SK-N-SH treated with all-trans-retinoic acid at 6 μM for 48 hours (cell line): ENCODE measurements around the gene SOX30.

ENCODE experiments used
- ATAC-seq: fragments of 200-7000 bp; cut with Tn5 transposase; 3 replicates; pipeline ENCODE4 v1.9.1; 2020; ENCODE audit warnings: mild to moderate bottlenecking, moderate library complexity
- ARNTL ChIP-seq: fragments of 450-650 bp; formaldehyde crosslinking; IDR thresholded peaks from 2 replicates; pipeline ENCODE4 v1.5.0; 2020; ENCODE audit warnings: low read depth, mild to moderate bottlenecking, moderate library complexity, borderline replicate concordance
- BACH2 ChIP-seq: fragments of 250-450 bp; sonication (Bioruptor Pico); IDR thresholded peaks from 2 replicates; pipeline ENCODE4 v1.9.0; 2021; ENCODE audit warnings: mild to moderate bottlenecking, borderline replicate concordance
- CREB5 ChIP-seq: fragments of 250-450 bp; sonication (Bioruptor Pico); IDR thresholded peaks from 2 replicates; pipeline ENCODE4 v1.5.1; 2020; ENCODE audit warnings: low read depth, mild to moderate bottlenecking, moderate library complexity
- CSDC2 ChIP-seq: fragments of 250-450 bp; sonication (Bioruptor Pico); IDR thresholded peaks from 2 replicates; pipeline ENCODE4 v1.5.0; 2020; ENCODE audit warnings: mild to moderate bottlenecking, moderate library complexity
- CSRNP3 ChIP-seq: fragments of 250-450 bp; sonication (Bioruptor Pico); IDR thresholded peaks from 2 replicates; pipeline ENCODE4 v1.5.1; 2021; ENCODE audit warnings: mild to moderate bottlenecking, moderate library complexity
- ESRRG ChIP-seq: fragments of 250-450 bp; sonication (Bioruptor Pico); IDR thresholded peaks from 2 replicates; pipeline ENCODE4 v1.6.1; 2021; ENCODE audit warnings: mild to moderate bottlenecking
- GLIS3 ChIP-seq: fragments of 250-450 bp; sonication (Bioruptor Pico); IDR thresholded peaks from 2 replicates; pipeline ENCODE4 v1.5.0; 2020; ENCODE audit warnings: mild to moderate bottlenecking, moderate library complexity
- ISL1 ChIP-seq: fragments of 250-450 bp; sonication (Bioruptor Pico); IDR thresholded peaks from 2 replicates; pipeline ENCODE4 v2.1.2; 2022; ENCODE audit warnings: mild to moderate bottlenecking, moderate library complexity
- OSR1 ChIP-seq: fragments of 250-450 bp; sonication (Bioruptor Pico); IDR thresholded peaks from 2 replicates; pipeline ENCODE4 v1.8.0; 2022; ENCODE audit warnings: moderate library complexity, mild to moderate bottlenecking, inconsistent platforms
- PATZ1 ChIP-seq: fragments of 250-450 bp; sonication (Bioruptor Pico); IDR thresholded peaks from 2 replicates; pipeline ENCODE4 v1.8.0; 2020; ENCODE audit warnings: mild to moderate bottlenecking, moderate library complexity, borderline replicate concordance
- POU6F1 ChIP-seq: fragments of 250-450 bp; sonication (Bioruptor Pico); IDR thresholded peaks from 2 replicates; pipeline ENCODE4 v1.8.0; 2021; ENCODE audit warnings: low read depth, mild to moderate bottlenecking, moderate library complexity, borderline replicate concordance
- PPARA ChIP-seq: fragments of 250-450 bp; sonication (Bioruptor Pico); IDR thresholded peaks from 2 replicates; pipeline ENCODE4 v1.5.0; 2020; ENCODE audit warnings: mild to moderate bottlenecking, borderline replicate concordance
- RARB ChIP-seq: fragments of 250-450 bp; sonication (Bioruptor Pico); IDR thresholded peaks from 2 replicates; pipeline ENCODE4 v1.8.0; 2021; ENCODE audit warnings: mild to moderate bottlenecking, moderate library complexity
- SNAI2 ChIP-seq: fragments of 250-450 bp; sonication (Bioruptor Pico); IDR thresholded peaks from 2 replicates; pipeline ENCODE4 v1.5.0; 2020; ENCODE audit warnings: mild to moderate bottlenecking, moderate library complexity
- TCF4 ChIP-seq: fragments of 250-450 bp; sonication (Bioruptor Pico); IDR thresholded peaks from 2 replicates; pipeline ENCODE4 v1.8.0; 2021; ENCODE audit warnings: mild to moderate bottlenecking, moderate library complexity, borderline replicate concordance
- TOX ChIP-seq: fragments of 250-450 bp; sonication (Bioruptor Pico); IDR thresholded peaks from 2 replicates; pipeline ENCODE4 v1.8.0; 2021; ENCODE audit warnings: mild to moderate bottlenecking, moderate library complexity, borderline replicate concordance
- TSHZ2 ChIP-seq: fragments of 250-450 bp; sonication (Bioruptor Pico); IDR thresholded peaks from 2 replicates; pipeline ENCODE4 v1.5.0; 2020; ENCODE audit warnings: mild to moderate bottlenecking, moderate library complexity
- ZC3H10 ChIP-seq: fragments of 250-450 bp; sonication (Bioruptor Pico); IDR thresholded peaks from 2 replicates; pipeline ENCODE4 v1.5.1; 2021; ENCODE audit warnings: mild to moderate bottlenecking, moderate library complexity
- ZFP3 ChIP-seq: fragments of 250-450 bp; sonication (Bioruptor Pico); IDR thresholded peaks from 2 replicates; pipeline ENCODE4 v1.5.0; 2020; ENCODE audit warnings: mild to moderate bottlenecking, moderate library complexity
- ZFP30 ChIP-seq: fragments of 450-650 bp; formaldehyde crosslinking; IDR thresholded peaks from 2 replicates; pipeline ENCODE4 v1.5.0; 2022; ENCODE audit warnings: mild to moderate bottlenecking, moderate library complexity
- ZNF565 ChIP-seq: fragments of 450-650 bp; formaldehyde crosslinking; conservative IDR thresholded peaks from 2 replicates; pipeline ENCODE4 v1.5.0; 2020; ENCODE audit warnings: low read depth, mild to moderate bottlenecking, moderate library complexity
- ZNF70 ChIP-seq: fragments of 450-650 bp; formaldehyde crosslinking; IDR thresholded peaks from 2 replicates; pipeline ENCODE4 v1.5.0; 2020; ENCODE audit warnings: mild to moderate bottlenecking, moderate library complexity
- ZNF8 ChIP-seq: fragments of 450-650 bp; formaldehyde crosslinking; IDR thresholded peaks from 2 replicates; pipeline ENCODE4 v1.5.0; 2020; ENCODE audit warnings: mild to moderate bottlenecking, moderate library complexity

The SOX30 gene

GRCh38 chr5:157603333-157604190 is 48.7 kb downstream of the SOX30 start:
- ATAC-seq, result peak; percentile 88
- TF ChIP-seq ZFP3 (no peak), ZC3H10 (0 out of 2 replicates have a peak, but pooled peaks have one; percentile 40)

GRCh38 chr5:157602505-157602904 is 49.7 kb downstream of the SOX30 start:
- TF ChIP-seq PPARA (CRISPR knock-in tag), result no peak
- TF ChIP-seq CSDC2 (CRISPR knock-in tag), result no peak
- no peak for TF ChIP-seq TCF4
- no peak for TF ChIP-seq SNAI2 (CRISPR knock-in tag)
- TF ChIP-seq CREB5 (CRISPR knock-in tag), result no peak
- no peak for TF ChIP-seq ZFP30 (CRISPR knock-in tag)
- TF ChIP-seq ESRRG (CRISPR knock-in tag), result no peak
- TF ChIP-seq ZNF565 (CRISPR knock-in tag), result no peak
- TF ChIP-seq ZNF8 (CRISPR knock-in tag), result no peak
- TF ChIP-seq ZNF70 (CRISPR knock-in tag), result no peak
- TF ChIP-seq BACH2 (CRISPR knock-in tag), result no peak
- TF ChIP-seq CSRNP3 (CRISPR knock-in tag), result no peak
- TF ChIP-seq ZC3H10, result no peak
- no peak for TF ChIP-seq PATZ1
- TF ChIP-seq ISL1 (CRISPR knock-in tag), result no peak
- TF ChIP-seq ZFP3, result no peak
- no peak for TF ChIP-seq RARB (CRISPR knock-in tag)
- no peak for TF ChIP-seq GLIS3
- no peak for TF ChIP-seq ARNTL (CRISPR knock-in tag)
- no peak for TF ChIP-seq TOX (CRISPR knock-in tag)
- ATAC-seq, result peak; percentile 23; the same call in 2 of the 3 replicates

- no peak for ATAC-seq
- no peak for TF ChIP-seq PPARA (CRISPR knock-in tag)
- no peak for TF ChIP-seq BACH2 (CRISPR knock-in tag)
- no peak for TF ChIP-seq ZNF70 (CRISPR knock-in tag)
- TF ChIP-seq ZFP3, result no peak
- TF ChIP-seq GLIS3, result no peak
- no peak for TF ChIP-seq SNAI2 (CRISPR knock-in tag)
- no peak for TF ChIP-seq ZNF8 (CRISPR knock-in tag)
- TF ChIP-seq OSR1 (CRISPR knock-in tag), result no peak
- TF ChIP-seq ZNF565 (CRISPR knock-in tag), result no peak
- TF ChIP-seq CSDC2 (CRISPR knock-in tag), result no peak
- TF ChIP-seq CREB5 (CRISPR knock-in tag), result no peak
- TF ChIP-seq CSRNP3 (CRISPR knock-in tag), result no peak
- TF ChIP-seq TSHZ2 (CRISPR knock-in tag), result no peak
- TF ChIP-seq POU6F1 (CRISPR knock-in tag), result no peak
- TF ChIP-seq ZC3H10, result no peak
- TF ChIP-seq TCF4, result no peak
- no peak for TF ChIP-seq ISL1 (CRISPR knock-in tag)
- TF ChIP-seq TOX (CRISPR knock-in tag), result no peak
- TF ChIP-seq RARB (CRISPR knock-in tag), result no peak
These were observed 52.0 kb downstream of the SOX30 start for GRCh38 chr5:157600252-157600651.
